C4-2B (cell line): ENCODE results near the gene CAMTA1.

Source experiments
- ZFX ChIP-seq: fragments of 450-650 bp; IDR thresholded peaks from 2 replicates; pipeline ENCODE4 v1.6.1; 2017
- TF ChIP-seq, protein P1 (sequence below): fragments of 450-650 bp; conservative IDR thresholded peaks from 2 replicates; pipeline ENCODE4 v1.5.1; 2017; ENCODE audit warnings: mild to moderate bottlenecking

DNA sequence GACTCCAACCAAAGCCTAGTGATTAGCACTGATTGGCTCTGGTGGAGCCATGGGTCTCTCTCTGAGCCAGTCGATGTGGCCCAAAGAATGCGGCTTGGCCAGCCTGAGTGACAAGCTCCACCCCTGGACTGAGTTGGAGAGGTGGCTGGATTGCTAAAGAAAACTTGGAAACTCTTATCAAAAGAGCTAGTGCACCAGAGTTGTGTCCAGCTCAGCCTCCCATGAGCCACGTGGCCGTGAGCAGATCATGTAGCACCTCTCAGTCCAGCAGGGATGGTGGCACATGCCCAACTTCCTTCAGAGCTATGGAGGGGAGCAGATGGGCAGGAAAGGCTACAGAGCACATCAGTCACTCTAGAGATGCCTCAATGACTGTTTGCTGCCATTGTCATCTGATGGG is 843.0 kb downstream of the CAMTA1 start:
- TF ChIP-seq, protein P1, sequence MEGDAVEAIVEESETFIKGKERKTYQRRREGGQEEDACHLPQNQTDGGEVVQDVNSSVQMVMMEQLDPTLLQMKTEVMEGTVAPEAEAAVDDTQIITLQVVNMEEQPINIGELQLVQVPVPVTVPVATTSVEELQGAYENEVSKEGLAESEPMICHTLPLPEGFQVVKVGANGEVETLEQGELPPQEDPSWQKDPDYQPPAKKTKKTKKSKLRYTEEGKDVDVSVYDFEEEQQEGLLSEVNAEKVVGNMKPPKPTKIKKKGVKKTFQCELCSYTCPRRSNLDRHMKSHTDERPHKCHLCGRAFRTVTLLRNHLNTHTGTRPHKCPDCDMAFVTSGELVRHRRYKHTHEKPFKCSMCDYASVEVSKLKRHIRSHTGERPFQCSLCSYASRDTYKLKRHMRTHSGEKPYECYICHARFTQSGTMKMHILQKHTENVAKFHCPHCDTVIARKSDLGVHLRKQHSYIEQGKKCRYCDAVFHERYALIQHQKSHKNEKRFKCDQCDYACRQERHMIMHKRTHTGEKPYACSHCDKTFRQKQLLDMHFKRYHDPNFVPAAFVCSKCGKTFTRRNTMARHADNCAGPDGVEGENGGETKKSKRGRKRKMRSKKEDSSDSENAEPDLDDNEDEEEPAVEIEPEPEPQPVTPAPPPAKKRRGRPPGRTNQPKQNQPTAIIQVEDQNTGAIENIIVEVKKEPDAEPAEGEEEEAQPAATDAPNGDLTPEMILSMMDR = no peak
- TF ChIP-seq ZFX = no peak
